HUES6 (cell line): Measurements from ENCODE around the gene DZIP1L.
A peak's percentile ranks its signal among the peaks of the same experiment; 100 is the strongest.

ENCODE experiments used
- H3K27ac ChIP-seq: 2 replicates; pipeline ENCODE4 v1.7.0; 2013; ENCODE audit warnings: low read depth, mild to moderate bottlenecking, low read length, inconsistent platforms
- H3K27me3 ChIP-seq: 2 replicates; pipeline ENCODE4 v1.6.1; 2013; ENCODE audit warnings: low read length; ENCODE audit not compliant: control insufficient read depth, insufficient read depth
- H3K36me3 ChIP-seq: 2 replicates; pipeline ENCODE4 v1.6.1; 2013; ENCODE audit warnings: low read length; ENCODE audit not compliant: control insufficient read depth, insufficient read depth
- H3K4me1 ChIP-seq: 2 replicates; pipeline ENCODE4 v1.6.1; 2013; ENCODE audit warnings: low read length; ENCODE audit not compliant: control insufficient read depth, insufficient read depth
- H3K4me3 ChIP-seq: 2 replicates; pipeline ENCODE4 v1.5.1; 2013; ENCODE audit warnings: low read depth, low read length
- H3K9ac ChIP-seq: one replicate; pipeline ENCODE4 v1.6.1; 2013; ENCODE audit warnings: mild to moderate bottlenecking, low read length
- H3K9me3 ChIP-seq: 2 replicates; pipeline ENCODE4 v1.6.1; 2013; ENCODE audit warnings: low read depth, low read length; ENCODE audit not compliant: control insufficient read depth, insufficient read depth

The DZIP1L gene

DNA sequence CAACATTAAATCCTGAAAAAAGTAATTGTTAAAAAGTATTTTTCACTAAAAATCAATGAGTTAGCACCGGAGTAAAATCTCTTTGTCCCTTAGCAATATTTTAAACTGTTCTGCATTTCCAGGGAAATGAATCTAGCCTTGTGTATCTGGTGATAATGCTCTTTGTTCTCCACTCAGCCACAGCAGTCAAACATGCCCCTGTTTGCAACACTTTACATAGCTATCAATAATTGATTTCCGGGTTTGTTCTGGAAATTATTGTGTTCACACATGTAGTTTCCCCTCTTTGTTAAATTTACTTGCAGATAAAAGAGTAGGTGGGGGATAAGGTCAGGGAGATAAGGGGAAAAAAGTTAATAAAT is 20.4 kb upstream of the DZIP1L start:
- Histone ChIP-seq H3K4me3 (no peak overlapping the region), H3K9me3 (no peaks in the 10 kb centered on the region), H3K27ac (no peak overlapping the region), H3K36me3 (no peaks in the 10 kb centered on the region), H3K9ac (no peak overlapping the region), H3K4me1 (0 out of 2 replicates have a peak, but pooled peaks cover 4% of the 10 kb centered on the region), H3K27me3 (no peaks in the 10 kb centered on the region)

DNA sequence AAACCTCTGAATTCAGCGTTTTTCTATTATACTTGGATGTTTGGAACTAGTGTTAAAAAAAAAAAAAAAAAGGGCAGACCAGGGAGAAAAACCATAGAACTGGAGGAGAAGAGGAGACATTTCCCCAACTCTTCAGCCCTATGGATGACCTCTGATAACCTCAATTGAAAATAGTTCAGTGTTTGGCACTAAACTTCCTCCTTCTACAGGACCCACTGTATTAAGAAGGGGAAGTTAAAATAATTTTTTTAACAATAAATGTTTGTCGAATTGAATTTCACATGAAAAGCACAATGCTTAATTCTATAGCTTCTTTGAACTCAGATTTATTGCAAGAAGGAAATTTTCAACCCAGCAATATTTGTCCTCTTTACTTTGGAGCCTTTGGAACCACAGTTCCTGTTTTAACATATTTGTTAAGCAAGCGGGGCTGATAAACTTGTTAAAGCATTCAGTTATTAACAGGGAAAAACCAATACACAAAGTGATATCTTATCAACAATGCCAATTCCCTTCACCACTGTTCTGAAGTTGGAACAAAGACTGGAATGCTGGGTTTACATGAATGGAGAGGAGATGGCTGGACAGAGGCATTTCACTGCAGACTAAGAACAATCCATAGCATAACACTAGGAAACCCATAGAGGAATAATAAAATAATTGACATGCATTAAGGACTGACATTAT is 19.9 kb upstream of the DZIP1L start:
- H3K36me3 ChIP-seq = no peaks in the 10 kb centered on the region
- no peaks in the 10 kb centered on the region for H3K27me3 ChIP-seq
- H3K4me1 ChIP-seq = 0 out of 2 replicates have a peak, but pooled peaks cover 4% of the 10 kb centered on the region
- H3K4me3 ChIP-seq = no peak overlapping the region
- no peak overlapping the region for H3K27ac ChIP-seq
- H3K9me3 ChIP-seq = no peaks in the 10 kb centered on the region
- H3K9ac ChIP-seq = no peak overlapping the region

DNA sequence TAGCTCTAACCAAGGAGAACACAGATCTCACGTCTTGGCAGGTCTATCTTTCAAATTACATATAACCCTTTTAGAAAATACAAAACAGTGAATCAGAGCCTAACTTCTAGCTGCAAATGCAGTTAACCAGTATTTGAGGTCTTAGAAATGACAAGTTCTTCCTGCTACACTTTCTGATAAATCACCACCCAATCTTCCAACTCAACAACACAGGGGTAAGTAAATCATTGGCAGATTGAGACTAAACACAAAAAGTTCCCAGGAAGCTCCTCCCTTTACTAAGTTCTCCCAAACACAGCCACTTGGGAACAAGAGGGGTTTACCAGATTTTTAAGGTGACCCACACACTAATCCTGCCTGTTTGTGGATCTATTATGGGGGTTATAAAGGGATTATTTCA is 16.8 kb upstream of the DZIP1L start, which contains the start of gene A4GNT:
Gene A4GNT (minus strand): TSS at position 152 of the 400 bp plus-strand sequence. CDS start 1,134 bp downstream, outside the sequence.
- H3K9ac ChIP-seq = no peak within 1 kb of the TSS
- H3K27ac ChIP-seq = no peak within 1 kb of the TSS
- no peaks in the 10 kb centered on the region for H3K36me3 ChIP-seq
- H3K9me3 ChIP-seq = no peaks in the 10 kb centered on the region
- no peaks in the 10 kb centered on the region for H3K27me3 ChIP-seq
- no peak within 1 kb of the TSS for H3K4me3 ChIP-seq
- H3K4me1 ChIP-seq = 0 out of 2 replicates have a peak, but pooled peaks cover 4% of the 10 kb centered on the region

DNA sequence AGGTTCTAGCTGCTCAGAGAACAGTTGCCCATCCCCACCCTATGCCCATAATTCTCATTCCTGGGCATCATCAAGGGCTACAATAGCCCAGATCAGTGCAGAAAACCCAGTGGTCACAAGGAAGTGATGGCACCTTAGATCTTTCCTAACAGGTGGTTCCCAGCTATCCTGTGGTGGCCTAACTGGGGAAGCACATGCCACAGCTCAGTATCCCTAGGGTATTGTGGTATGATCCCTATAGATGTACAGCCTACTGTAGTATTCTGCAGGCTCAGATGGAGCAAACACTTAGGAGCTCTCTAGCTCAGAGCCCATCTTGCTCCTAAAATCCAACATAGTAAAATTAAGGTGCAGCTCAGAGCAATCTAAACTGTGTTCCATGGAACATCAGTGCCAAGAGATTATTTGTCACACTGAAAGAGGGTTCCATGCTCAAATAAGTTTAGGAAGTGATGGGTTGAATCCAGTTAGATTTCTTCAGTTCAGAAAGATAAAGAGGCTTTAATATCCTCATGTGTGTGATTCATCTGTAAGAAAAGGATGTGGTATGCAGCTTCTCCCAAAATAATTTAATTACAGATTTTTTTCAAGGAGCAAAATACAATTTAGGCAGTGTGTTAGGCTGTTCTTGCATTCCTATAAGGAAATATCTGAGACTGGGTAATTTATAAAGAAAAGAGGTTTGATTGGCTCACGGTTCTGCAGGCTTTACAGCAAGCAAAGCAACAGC is 12.4 kb upstream of the DZIP1L start:
- no peaks in the 10 kb centered on the region for H3K27me3 ChIP-seq
- no peaks in the 10 kb centered on the region for H3K36me3 ChIP-seq
- H3K4me1 ChIP-seq = no peaks in the 10 kb centered on the region
- no peak overlapping the region for H3K27ac ChIP-seq
- H3K9ac ChIP-seq = no peak overlapping the region
- H3K9me3 ChIP-seq = peaks cover 11% of the 10 kb centered on the region
- no peak overlapping the region for H3K4me3 ChIP-seq

DNA sequence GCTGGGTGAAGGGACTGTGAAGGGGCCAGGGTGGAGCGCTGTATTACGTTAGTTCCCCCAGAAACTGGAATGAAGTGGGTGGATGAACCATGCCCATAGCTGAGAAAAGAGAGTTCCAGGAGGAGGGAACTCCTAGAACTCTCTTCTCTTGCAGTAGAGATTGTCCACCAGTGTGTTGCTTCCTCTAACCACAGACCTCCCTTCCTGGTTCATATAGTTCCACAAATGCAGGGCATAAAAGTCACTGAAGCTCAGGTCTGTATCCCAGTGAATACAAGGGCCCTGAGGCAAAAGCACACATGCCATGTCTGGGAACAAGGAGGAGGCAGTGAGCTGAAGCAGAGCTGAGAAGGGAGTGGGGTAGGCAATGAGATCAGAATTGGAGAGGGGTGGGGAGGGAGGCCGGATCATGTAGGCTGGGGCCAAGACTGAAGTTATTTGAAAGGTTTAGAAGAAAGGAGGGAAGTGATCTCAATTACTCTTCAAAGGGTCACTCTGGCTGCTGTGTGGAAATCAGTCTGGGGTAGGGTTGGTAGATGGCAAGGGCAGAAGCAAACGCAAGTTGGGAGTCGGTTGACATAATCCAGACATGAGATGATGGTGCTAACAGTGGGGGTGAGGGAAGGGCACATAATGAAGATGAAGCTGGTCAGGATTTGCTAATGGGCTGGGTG is 10.3 kb upstream of the DZIP1L start:
- Histone ChIP-seq H3K9me3 (peaks cover 11% of the 10 kb centered on the region), H3K4me1 (no peaks in the 10 kb centered on the region), H3K36me3 (no peaks in the 10 kb centered on the region), H3K9ac (no peak overlapping the region), H3K27me3 (no peaks in the 10 kb centered on the region), H3K27ac (no peak overlapping the region), H3K4me3 (no peak overlapping the region)

DNA sequence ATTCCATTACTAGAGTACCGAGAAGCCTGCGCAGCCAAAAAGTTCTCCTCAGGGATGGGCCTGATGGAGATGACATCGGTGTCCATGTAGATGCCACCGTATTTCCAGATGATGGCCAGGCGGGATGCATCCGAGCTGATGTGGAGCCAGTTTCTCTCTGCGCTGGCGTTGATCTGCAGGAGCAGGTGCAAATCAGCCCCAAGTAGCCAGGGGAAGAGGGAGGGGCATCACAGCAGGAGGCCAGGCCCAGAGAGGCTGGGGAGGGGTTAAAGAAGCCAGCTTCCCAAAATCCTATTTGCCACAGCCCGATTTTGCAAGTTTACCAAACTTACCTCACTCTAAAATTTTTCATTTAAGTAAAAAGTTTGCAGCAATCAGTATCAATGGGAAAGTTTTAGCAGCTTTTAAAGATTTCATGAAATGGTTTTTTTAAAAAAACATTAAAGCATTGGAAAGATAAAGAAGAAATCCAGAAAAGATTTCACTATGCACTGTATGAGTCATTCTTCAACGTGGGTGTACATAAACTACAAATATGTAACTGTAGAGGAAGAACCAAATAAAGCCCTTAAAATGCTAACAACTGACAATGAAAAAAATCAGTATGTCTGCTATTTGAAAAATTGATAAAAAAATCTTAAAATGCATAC is 9.4 kb upstream of the DZIP1L start:
- Histone ChIP-seq H3K27ac (no peak overlapping the region), H3K9ac (no peak overlapping the region), H3K27me3 (no peaks in the 10 kb centered on the region), H3K36me3 (no peaks in the 10 kb centered on the region), H3K4me1 (no peaks in the 10 kb centered on the region), H3K4me3 (no peak overlapping the region), H3K9me3 (peaks cover 11% of the 10 kb centered on the region)

DNA sequence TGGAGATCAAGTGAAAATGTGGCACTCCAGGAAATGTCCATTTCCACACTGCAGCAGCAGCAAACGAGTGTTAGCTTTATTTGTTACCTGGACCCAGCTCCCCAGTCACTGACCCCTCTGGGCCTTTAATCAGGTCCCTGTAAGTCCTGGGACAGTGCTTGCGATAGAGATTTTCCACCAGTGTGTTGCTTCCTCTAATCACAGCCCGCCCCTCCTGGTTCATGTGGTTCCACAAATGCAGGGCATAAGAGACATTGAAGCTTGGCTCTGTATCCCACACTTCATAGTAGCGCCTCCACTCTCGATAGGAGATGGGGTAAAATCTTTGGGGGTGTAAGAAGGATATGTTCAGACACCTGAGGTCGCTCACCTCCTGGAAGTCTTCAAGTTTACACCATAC is 8.8 kb upstream of the DZIP1L start:
- no peaks in the 10 kb centered on the region for H3K4me1 ChIP-seq
- H3K9ac ChIP-seq = no peak overlapping the region
- H3K4me3 ChIP-seq = no peak overlapping the region
- H3K9me3 ChIP-seq = peaks cover 11% of the 10 kb centered on the region
- H3K27me3 ChIP-seq = no peaks in the 10 kb centered on the region
- no peak overlapping the region for H3K27ac ChIP-seq
- H3K36me3 ChIP-seq = no peaks in the 10 kb centered on the region

DNA sequence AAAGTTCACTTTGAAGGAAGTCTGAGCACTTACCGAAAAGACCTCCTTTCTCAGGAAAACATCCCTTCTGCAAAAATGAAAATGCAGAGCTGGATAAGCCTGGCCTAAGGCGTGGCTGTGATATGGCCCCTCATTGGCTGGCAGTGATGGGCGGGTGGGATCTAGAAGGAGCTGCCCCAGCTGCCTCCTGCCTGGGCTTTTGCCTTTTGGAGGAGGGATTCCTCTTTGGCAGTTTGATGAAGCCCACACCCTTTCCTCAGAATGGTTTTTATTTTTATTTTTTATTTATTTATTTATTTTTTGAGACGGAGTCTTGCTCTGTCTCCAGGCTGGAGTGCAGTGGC is 4.0 kb upstream of the DZIP1L start:
- H3K27me3 ChIP-seq = no peaks in the 10 kb centered on the region
- H3K27ac ChIP-seq = no peak overlapping the region
- H3K9ac ChIP-seq = no peak overlapping the region
- no peaks in the 10 kb centered on the region for H3K36me3 ChIP-seq
- no peak overlapping the region for H3K4me3 ChIP-seq
- peaks cover 14% of the 10 kb centered on the region for H3K9me3 ChIP-seq
- H3K4me1 ChIP-seq = peaks cover 4% of the 10 kb centered on the region

DNA sequence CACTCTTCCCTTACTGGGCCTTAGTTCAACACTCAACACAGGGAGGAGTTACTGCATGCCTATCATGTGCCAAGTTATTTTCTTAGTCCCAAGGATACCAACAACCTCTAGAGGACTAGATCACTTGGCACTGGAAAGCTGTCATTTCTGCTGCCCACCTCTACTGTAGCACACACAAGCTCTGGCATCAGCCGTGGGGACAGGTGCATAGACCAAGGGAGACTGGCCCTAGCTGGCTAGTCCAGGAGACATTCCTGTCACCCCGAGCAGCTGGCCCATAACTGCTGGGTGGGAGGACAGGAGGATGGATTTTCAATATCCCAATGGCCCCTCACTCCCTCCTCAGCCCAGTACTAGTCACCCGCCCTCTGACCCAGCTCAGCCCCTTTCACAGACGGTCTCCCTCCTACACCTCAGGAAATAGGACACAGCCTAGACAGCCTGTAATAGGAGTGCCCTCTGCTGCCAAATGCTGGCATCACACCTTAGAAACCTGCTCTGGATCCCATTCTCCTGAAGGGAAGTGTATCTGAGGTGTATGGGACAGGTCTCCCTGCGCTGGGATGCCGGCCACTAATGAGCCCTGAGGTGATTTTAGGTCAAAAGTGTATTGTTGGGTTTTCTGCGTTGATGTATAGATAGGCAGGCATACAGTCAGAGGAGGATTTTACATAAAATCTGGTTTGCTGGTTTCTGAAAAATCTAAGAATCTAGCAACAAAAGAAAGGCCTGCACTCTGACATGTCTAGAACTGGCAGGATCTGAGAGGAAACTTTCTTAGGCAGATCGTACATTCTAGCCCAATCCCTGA is 3.4 kb upstream of the DZIP1L start:
- H3K4me1 ChIP-seq = peaks cover 10% of the 10 kb centered on the region
- H3K9me3 ChIP-seq = peaks cover 8% of the 10 kb centered on the region
- H3K27ac ChIP-seq = no peak overlapping the region
- no peak overlapping the region for H3K4me3 ChIP-seq
- no peak overlapping the region for H3K9ac ChIP-seq
- no peaks in the 10 kb centered on the region for H3K36me3 ChIP-seq
- no peaks in the 10 kb centered on the region for H3K27me3 ChIP-seq

DNA sequence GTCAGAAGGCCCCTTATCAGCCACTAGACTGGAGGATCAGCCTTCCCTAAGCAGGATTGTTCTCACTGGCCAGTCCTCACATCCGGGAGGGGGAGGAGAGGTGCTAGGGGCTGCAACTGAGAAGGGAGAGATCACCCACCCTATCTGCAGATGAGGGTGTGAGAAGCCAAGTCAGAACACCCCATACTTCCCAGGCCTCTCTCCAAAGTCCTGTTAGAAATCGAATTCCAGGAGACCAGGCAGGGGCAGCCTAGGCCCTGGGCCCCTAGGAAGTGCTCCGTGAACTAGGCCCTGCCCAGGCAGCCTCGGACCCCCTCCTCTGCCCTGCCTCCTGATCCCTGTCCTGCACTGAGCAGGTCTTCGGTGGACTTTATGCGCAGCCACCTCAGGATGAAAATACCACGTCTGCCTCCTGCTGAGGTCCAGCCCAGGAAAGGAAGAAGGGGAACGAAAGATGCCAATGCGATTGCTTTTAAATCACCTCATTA is 933 bp downstream of the DZIP1L start:
- Histone ChIP-seq H3K4me3 (peak overlapping the region; percentile 75), H3K4me1 (peaks cover 21% of the 10 kb centered on the region), H3K9me3 (peaks cover 3% of the 10 kb centered on the region; the same call in 1 of the 2 replicates), H3K27me3 (no peaks in the 10 kb centered on the region), H3K27ac (peak overlapping the region; percentile 88; the same call in 1 of the 2 replicates), H3K9ac (peak overlapping the region; percentile 81), H3K36me3 (no peaks in the 10 kb centered on the region)
